ENCODE data around the gene MED13L.

DNA sequence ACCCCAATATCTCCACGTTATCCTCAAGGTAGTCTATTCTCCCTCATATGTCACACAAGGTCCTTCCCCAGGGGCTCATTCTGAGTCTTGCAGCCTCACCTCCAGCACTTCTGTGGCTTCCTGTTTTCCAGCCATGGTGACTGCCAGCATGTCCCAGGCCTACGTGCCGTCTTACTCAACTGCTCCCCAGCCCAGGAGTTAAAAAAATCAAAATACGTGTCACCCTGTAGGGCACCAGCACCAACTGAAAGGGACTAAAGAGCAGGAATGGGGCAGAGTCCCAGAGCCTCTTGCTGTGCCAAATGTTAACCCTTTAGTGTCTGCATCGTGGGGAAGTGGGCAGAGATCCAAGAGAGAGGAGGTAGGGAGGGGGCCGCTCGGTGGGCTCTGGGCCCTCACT is 37.0 kb upstream of the MED13L start:
- TF ChIP-seq POLR2A (IDR thresholded peaks at IDR 0.05) (no peak), CTCF (IDR thresholded peaks at IDR 0.05) (no peak)

All from thyroid gland (tissue), 4 donors.